GM19452 (cell line): Measurements from ENCODE around the gene CNNM4.
"Not testable (repeated sequence)": the region's sequence is repeated elsewhere in the genome, so short reads cannot be mapped to it uniquely, and the experiment has no call there.

ENCODE experiments used
- ATAC-seq: cut with Tn5 transposase; IDR thresholded peaks from one replicate; pipeline ENCODE4 v1.9.1; 2021; ENCODE audit not compliant: unreplicated experiment

CNNM4 gene

GRCh38 chr2:96792772-96793749 lies 32.4 kb downstream of the CNNM4 start:
- no peak for ATAC-seq

DNA sequence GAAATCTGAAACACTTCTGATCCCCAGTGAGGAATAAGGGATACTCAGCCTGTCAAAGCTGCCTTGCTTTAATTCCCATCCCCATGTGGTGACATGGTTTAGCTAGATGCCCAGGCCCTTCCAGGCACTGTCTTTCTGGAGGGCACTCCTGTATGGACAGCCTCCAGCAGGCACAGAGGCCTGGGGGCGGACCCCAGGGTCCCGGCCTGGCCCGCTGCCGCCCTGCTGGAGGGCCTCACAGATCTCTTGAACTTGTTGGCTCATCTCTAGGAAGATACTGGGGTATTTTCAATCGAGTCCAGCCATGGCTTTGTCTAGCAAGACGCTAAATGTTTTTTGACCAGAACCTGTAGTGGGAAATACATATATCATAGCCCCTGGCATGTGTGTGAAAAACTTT lies 34.4 kb downstream of the CNNM4 start:
- no peak for ATAC-seq

DNA sequence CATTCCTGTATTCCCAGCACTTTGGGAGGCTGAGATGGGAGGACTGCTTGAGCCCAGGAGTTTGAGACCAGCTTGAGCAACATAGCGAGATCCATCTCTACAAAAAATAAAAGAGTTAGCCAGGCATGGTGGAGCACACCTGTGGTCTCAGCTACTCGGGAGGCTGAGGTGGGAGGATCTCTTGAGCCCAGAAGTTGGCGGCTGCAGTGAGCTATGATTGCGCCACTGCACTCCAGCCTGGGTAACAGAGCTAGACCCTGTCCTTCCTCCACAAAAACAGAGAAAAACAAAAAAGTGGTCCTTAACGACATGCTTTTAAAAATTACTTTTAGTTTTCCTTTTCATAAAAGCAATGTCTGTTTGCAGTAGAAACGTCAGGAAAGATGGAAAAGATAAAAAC lies 35.8 kb downstream of the CNNM4 start:
- ATAC-seq: not testable (repeated sequence)

- ATAC-seq: no peak
Observed at GRCh38 chr2:96797066-96797625, 36.4 kb downstream of the CNNM4 start.

DNA sequence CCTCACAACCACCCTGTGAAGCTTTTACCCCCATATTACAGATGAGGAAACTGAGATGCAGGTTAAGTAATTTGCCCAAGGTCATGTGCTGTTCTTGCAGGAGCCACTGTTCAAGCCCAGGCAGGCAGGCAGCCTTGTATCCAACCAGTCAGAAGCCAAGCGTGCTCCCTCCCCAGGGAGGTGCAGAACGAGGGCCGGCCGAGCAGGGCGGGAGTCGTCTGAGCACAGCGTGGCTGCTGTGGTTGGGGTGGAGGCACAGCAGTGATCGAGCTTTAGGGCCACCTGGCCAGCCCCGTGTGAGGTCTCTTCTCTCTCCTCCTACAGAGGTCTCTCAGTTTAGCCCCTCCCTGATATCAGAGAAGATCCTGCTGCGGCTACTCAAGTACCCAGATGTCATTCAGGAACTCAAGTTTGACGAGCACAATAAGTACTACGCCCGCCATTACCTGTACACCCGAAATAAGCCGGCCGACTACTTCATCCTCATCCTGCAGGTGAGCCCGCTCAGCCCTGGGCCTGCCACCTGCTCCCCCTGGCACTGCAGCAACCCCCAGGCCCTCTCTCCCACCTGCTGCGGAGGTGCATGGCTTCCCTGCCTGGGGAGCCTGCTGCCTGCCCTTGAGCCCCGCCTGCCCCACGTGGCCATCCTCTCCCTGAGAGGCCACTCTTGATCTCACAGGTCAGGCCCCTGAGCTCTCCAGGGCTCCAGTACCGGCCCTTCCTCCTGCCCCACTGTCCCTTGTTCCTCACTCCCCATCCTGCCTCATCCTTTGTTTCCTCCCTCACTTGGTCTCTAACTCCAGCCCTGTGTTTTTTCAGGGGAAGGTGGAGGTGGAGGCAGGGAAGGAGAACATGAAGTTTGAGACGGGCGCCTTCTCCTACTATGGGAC lies 38.3 kb downstream of the CNNM4 start:
- no peak for ATAC-seq

DNA sequence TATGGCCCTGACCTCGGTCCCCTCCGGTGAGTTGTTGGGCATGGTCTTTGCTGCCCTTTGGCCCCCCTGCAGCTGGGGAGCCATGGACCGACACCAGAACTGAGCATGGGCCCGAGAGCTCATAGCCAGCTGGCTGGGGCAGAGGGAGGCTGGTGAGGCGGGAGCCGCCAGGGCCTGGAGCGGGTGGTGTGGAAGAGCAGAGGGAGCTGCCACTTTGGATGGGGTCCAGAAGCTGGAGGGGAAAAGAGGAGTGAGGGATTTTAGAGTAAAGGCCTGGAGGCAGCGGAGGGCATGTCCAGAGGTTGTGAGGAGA lies 38.9 kb downstream of the CNNM4 start:
- ATAC-seq: no peak

- ATAC-seq: no peak
Observed at GRCh38 chr2:96800061-96801004, 39.6 kb downstream of the CNNM4 start.

- peak; percentile 67 for ATAC-seq
Observed at GRCh38 chr2:96801005-96801785, 40.5 kb downstream of the CNNM4 start.

DNA sequence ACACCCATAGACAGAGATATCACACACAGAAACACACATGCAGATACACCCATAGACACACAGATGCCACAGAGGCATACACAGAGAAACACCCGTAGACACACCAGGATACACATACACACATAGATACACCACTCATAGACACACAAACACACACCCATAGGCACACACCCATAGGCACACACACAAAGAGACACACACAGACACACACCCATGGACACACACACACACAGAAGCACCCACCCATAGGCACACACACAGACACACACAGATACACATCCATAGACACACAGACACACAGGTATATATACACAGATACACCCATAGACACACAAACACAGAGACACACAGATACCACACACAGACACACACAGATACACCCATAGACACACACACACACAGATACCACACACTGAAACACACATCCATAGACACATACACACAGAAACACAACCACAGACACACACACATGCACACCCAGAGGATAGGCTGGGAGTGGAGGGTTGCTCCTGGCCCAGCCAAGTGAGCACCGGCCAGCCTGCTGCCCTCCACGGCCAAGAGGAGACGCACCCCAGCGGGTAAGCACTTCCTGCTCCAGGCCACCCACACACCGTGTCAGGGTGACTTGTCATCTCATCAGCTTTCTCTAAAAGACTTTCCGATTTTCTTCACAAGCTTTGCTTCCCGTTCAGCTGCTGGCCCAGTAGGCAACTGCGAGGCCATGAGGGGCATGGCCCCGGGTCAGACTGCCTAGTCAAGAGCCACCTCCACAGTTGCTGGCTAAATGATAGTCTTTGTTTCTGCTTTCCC lies 41.3 kb downstream of the CNNM4 start:
- no peak for ATAC-seq

GRCh38 chr2:96802721-96803120 lies 42.0 kb downstream of the CNNM4 start:
- ATAC-seq: no peak

GRCh38 chr2:96804986-96805385 lies 44.3 kb downstream of the CNNM4 start:
- ATAC-seq: no peak

GRCh38 chr2:96805946-96806345 lies 45.2 kb downstream of the CNNM4 start:
- not testable (repeated sequence) for ATAC-seq

DNA sequence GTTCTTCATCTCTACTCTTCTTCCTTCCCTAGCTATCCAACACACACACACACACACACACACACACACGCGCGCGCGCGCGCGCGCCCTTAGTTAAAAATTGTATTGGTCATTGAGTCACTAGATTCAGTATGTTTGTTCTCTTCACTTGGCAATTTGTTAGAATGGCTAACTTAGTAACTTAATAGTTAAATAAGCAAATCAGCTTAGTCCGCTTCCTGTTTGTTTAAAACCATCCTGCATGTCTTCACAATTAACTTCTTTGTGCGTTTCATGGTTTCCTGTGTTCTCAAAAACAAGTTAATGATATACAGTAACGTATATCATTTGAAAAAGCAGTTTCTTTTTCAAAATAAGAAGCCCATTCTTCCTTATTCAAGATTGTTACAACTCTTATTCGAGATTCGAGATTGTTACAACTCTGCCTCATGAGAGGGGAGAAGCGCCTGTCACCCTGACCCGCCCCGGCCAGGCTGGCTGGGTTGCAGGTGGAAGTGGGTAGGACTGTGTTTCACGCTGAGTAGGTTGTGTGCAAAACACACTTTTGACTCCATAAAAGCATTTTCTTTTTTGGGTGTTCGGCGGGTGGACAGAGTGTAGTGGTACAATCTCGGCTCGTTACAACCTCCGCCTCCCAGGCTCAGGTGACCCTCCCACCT lies 45.9 kb downstream of the CNNM4 start:
- ATAC-seq: peak; percentile 63

- no peak for ATAC-seq
Observed at GRCh38 chr2:96807127-96807471, 46.4 kb downstream of the CNNM4 start.

DNA sequence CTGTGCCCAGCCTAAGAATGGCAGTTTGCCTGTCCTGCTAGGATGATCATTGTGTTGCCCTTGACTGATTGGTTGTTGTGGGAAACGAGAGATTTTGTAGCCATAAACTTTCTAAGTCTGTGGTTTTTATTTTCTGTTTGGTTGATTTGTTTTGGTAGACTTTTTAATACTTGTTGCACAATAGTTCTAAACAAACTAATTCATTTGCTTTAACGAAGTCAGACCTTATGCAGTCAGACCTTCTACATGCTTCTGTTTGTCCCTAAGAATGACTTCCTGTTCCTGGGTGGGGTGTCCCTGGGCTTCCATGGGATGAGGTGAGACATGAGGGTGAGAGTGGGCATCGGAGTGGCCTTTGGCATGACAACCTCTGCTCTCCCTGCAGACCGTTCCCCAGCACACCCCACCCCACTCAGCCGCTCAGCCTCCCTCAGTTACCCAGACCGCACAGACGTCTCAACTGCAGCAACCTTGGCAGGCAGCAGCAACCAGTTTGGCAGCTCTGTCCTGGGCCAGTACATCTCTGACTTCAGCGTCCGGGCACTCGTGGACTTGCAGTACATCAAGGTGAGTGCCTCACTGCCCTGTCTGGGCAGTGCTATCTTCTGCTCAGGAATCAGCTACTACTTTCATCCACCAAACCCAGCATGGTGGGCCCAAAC lies 47.6 kb downstream of the CNNM4 start:
- no peak for ATAC-seq

GRCh38 chr2:96809216-96809882 lies 48.6 kb downstream of the CNNM4 start:
- ATAC-seq: no peak
